CD4-positive, alpha-beta T cell (primary cell): ENCODE results near the gene SLC66A3. TPM values are rescaled to one million over a fixed set of nuclear protein-coding genes. Genes with fewer than 3 reads are reported as not detected.

Source experiments
- ATAC-seq: fragments of 200-7000 bp; cut with Tn5 transposase; one replicate; pipeline ENCODE4 v1.10.0; 2022; ENCODE audit warnings: mild to moderate bottlenecking; ENCODE audit not compliant: poor library complexity
- CTCF ChIA-PET: fragments of 350-600 bp; sonication (Branson Sonifier 250); formaldehyde crosslinking; loops from one replicate; lab custom pipeline; 2021; ENCODE audit warnings: antibody characterized with exemption, inconsistent platforms; lab: Charles Lee
- POLR2A ChIA-PET: fragments of 350-600 bp; sonication (Branson Sonifier 250); formaldehyde crosslinking; loops from one replicate; lab custom pipeline; 2021; ENCODE audit warnings: antibody characterized with exemption, inconsistent platforms; lab: Charles Lee
- DNase-seq, 14 experiments: peaks; one replicate each; pipeline ENCODE4 v3.0.0-alpha.2; 2013 to 2020; ENCODE audit warnings: mixed read lengths in 2 of 14
- H3K27ac ChIP-seq, 2 donors: one replicate each; pipeline versions ENCODE4 v1.5.1 to v1.7.0; 2013; ENCODE audit warnings: low read length in 2 of 2, low read depth in 1 of 2, mild to moderate bottlenecking in 1 of 2
- H3K27me3 ChIP-seq, 2 experiments: 1 replicate in 1 of 2; 2 replicates in 1 of 2; pipeline versions ENCODE4 v1.6.1 to v1.7.0; 2013; ENCODE audit warnings: low read length in 2 of 2, control low read depth in 1 of 2, mild to moderate bottlenecking in 1 of 2, moderate library complexity in 1 of 2; ENCODE audit not compliant: insufficient read depth in 2 of 2, control insufficient read depth in 1 of 2
- H3K36me3 ChIP-seq: one replicate; pipeline ENCODE4 v1.6.1; 2013; ENCODE audit warnings: low read length, control low read depth; ENCODE audit not compliant: insufficient read depth
- H3K4me1 ChIP-seq: one replicate; pipeline ENCODE4 v1.6.1; 2013; ENCODE audit warnings: low read length, control low read depth; ENCODE audit not compliant: insufficient read depth
- H3K4me3 ChIP-seq: one replicate; pipeline ENCODE4 v1.5.1; 2013; ENCODE audit warnings: mild to moderate bottlenecking, low read length, moderate library complexity
- H3K9me3 ChIP-seq, 2 experiments: 1 replicate in 1 of 2; 2 replicates in 1 of 2; pipeline versions ENCODE4 v1.6.1 to v1.7.0; 2013; ENCODE audit warnings: low read length in 2 of 2, mild to moderate bottlenecking in 2 of 2, control low read depth in 1 of 2, moderate library complexity in 1 of 2; ENCODE audit not compliant: control insufficient read depth in 1 of 2, insufficient read depth in 1 of 2
- H3K27ac Mint-ChIP-seq: one replicate; pipeline ENCODE4 v1.8.0; 2020; ENCODE audit warnings: mixed read lengths
- H3K27me3 Mint-ChIP-seq: one replicate; pipeline ENCODE4 v1.8.0; 2021; ENCODE audit warnings: mixed read lengths
- H3K36me3 Mint-ChIP-seq: one replicate; pipeline ENCODE4 v1.8.0; 2021; ENCODE audit warnings: low read depth, mixed read lengths
- H3K4me1 Mint-ChIP-seq: one replicate; pipeline ENCODE4 v1.8.0; 2021; ENCODE audit warnings: low read depth, mixed read lengths
- H3K4me3 Mint-ChIP-seq: one replicate; pipeline ENCODE4 v1.8.0; 2020; ENCODE audit warnings: mild to moderate bottlenecking, mixed read lengths
- H3K9me3 Mint-ChIP-seq: one replicate; pipeline ENCODE4 v1.8.0; 2020; ENCODE audit warnings: mixed read lengths
- CTCF ChIP-seq: fragments of 200-600 bp; IDR thresholded peaks from one replicate; pipeline ENCODE4 v1.8.0; 2022; ENCODE audit warnings: antibody characterized with exemption, mild to moderate bottlenecking
- intact Hi-C, 2 experiments: fragments of 100-400 bp; cut with DNase I in 1 of 2; cut with micrococcal nuclease in 1 of 2; formaldehyde crosslinking; loops; one replicate each; pipeline versions ENCODE4 v1.15.1 to v1.9.0; 2023 to 2025; cut with DNase I, micrococcal nuclease
- total RNA-seq, 174 experiments: library from RNA in 2 of 174; stranded (reverse) in 2 of 174; gene quantifications; one replicate each; pipeline ENCODE4 v1.2.3 and lab custom pipeline; 2021 to 2026

SLC66A3 gene
- total RNA-seq, 2 experiments from 2014 or later, result 6.9 to 7.3 TPM

DNA sequence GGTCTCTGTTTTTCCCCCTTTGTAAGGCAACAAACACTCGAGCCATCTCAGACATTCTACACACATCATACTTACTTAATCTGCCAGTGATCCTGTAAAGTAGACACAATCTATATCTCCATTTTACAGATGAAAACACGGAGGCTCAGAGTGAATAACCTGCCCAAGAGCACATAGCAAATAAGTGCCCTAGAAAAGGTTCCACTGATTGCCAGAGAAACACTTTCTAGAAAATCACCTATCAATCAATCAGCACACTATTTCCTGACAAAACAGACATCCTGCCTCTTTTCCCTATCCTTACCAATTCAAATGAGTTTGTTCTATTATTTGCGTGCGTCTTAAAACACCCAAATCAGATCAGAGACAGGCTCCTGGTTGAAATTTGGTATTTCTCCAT, 23.9 kb downstream of the SLC66A3 start:
- no peaks in the 10 kb centered on the region for H3K27me3 ChIP-seq
- no peaks in the 10 kb centered on the region for H3K9me3 Mint-ChIP-seq
- peaks cover 6% of the 10 kb centered on the region for H3K4me1 ChIP-seq
- intact Hi-C loops, result no loop called here
- peaks cover 12% of the 10 kb centered on the region for H3K4me1 Mint-ChIP-seq
- TF ChIP-seq CTCF, result no peak
- no peak overlapping the region for H3K4me3 ChIP-seq
- H3K27ac Mint-ChIP-seq, result no peak overlapping the region
- no peaks in the 10 kb centered on the region for H3K27me3 Mint-ChIP-seq
- ChIA-PET CTCF (no interaction called here), POLR2A (no interaction called here)
- H3K36me3 ChIP-seq, result peaks cover 19% of the 10 kb centered on the region
- H3K4me3 Mint-ChIP-seq, result no peak overlapping the region
- H3K36me3 Mint-ChIP-seq, result peaks cover 32% of the 10 kb centered on the region
- DNase-seq (no peak), ATAC-seq (no peak)
- H3K27ac ChIP-seq, result no peak overlapping the region
- no peaks in the 10 kb centered on the region for H3K9me3 ChIP-seq

DNA sequence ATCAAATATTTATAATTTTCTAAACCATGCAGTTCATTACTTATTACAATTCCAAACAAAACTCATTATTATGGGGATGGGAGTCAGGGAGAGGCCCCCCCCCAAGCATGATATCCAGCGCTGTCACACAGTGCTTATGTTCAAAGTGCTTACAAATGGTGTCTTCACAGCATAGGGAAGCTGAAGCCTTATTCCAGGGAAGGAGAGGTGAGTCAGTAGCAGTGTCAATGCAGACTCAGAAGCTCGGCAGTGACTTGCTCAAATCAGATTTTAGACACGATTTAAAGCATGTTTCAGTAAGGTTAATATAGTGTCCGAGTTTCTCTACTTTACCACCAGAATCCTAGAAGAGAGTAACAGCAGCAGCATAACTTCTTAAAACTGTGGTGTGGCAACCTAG, 24.6 kb downstream of the SLC66A3 start:
- peaks cover 20% of the 10 kb centered on the region for H3K36me3 ChIP-seq
- no peak for TF ChIP-seq CTCF
- CTCF ChIA-PET, result no interaction called here
- peaks cover 6% of the 10 kb centered on the region for H3K4me1 ChIP-seq
- Mint-ChIP-seq H3K9me3 (no peaks in the 10 kb centered on the region), H3K27me3 (no peaks in the 10 kb centered on the region), H3K4me3 (no peak overlapping the region), H3K36me3 (peaks cover 36% of the 10 kb centered on the region), H3K4me1 (peaks cover 11% of the 10 kb centered on the region), H3K27ac (no peak overlapping the region)
- DNase-seq (no peak), ATAC-seq (no peak)
- H3K27ac ChIP-seq, result no peak overlapping the region
- no peak overlapping the region for H3K4me3 ChIP-seq
- POLR2A ChIA-PET, result no interaction called here
- no peaks in the 10 kb centered on the region for H3K27me3 ChIP-seq
- no peaks in the 10 kb centered on the region for H3K9me3 ChIP-seq
- intact Hi-C loops, result no loop called here

GRCh38 chr2:11180653-11181052, 25.4 kb downstream of the SLC66A3 start:
- POLR2A ChIA-PET, result no interaction called here
- ATAC-seq, result no peak
- H3K36me3 Mint-ChIP-seq, result peaks cover 39% of the 10 kb centered on the region

More at GRCh38 chr2:11180653-11181052, 25.4 kb downstream of the SLC66A3 start:
- no peak for DNase-seq
- Histone ChIP-seq H3K27me3 (no peaks in the 10 kb centered on the region), H3K4me3 (no peak overlapping the region), H3K4me1 (no peaks in the 10 kb centered on the region), H3K27ac (no peak overlapping the region), H3K36me3 (peaks cover 23% of the 10 kb centered on the region), H3K9me3 (no peaks in the 10 kb centered on the region)
- intact Hi-C loops, result no loop called here
- Mint-ChIP-seq H3K9me3 (no peaks in the 10 kb centered on the region), H3K27ac (no peak overlapping the region), H3K4me3 (no peak overlapping the region), H3K27me3 (no peaks in the 10 kb centered on the region), H3K4me1 (peaks cover 4% of the 10 kb centered on the region)
- CTCF ChIA-PET, result no interaction called here
- no peak for TF ChIP-seq CTCF
